ENCODE data around the gene MUC5B.

DNA sequence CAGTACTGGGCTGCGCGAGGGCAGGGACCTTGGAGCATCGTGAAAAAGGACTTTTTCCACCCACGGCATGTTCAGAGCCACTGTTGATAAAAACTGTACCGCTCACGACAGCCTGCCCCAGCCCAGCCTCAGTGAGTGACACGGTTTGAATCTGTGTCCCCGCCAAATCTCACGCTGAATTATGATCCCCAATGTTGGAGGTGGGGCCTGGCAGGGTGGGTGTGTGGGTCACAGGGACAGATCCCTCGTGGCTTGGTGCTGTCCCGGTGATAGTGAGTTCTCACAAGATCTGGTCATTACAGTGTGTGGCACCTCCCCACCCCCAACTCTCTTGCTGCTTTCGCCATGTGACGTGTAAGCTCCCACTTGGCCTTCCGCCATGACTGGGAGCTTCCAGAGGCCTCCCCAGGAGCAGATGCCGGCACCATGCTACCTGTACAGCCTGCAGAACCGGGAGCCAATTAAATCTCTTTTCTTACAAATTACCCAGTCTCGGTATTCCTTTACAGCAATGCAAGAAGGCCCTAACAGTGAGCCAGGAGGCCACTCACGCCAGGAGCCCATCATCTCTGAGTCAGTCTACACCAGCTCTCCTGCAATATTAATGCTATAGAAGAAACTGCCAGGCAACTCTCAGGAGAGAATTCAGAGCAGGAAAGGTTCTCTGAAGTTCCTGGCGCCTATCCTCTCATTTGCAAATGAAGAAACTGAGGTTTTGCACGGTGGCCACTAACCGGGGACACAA is 85.3 kb downstream of the MUC5B start:
- TF ChIP-seq, protein P1, sequence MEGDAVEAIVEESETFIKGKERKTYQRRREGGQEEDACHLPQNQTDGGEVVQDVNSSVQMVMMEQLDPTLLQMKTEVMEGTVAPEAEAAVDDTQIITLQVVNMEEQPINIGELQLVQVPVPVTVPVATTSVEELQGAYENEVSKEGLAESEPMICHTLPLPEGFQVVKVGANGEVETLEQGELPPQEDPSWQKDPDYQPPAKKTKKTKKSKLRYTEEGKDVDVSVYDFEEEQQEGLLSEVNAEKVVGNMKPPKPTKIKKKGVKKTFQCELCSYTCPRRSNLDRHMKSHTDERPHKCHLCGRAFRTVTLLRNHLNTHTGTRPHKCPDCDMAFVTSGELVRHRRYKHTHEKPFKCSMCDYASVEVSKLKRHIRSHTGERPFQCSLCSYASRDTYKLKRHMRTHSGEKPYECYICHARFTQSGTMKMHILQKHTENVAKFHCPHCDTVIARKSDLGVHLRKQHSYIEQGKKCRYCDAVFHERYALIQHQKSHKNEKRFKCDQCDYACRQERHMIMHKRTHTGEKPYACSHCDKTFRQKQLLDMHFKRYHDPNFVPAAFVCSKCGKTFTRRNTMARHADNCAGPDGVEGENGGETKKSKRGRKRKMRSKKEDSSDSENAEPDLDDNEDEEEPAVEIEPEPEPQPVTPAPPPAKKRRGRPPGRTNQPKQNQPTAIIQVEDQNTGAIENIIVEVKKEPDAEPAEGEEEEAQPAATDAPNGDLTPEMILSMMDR (IDR thresholded peaks at IDR 0.05) = no peak
- no peak for TF ChIP-seq POLR2A (IDR thresholded peaks at IDR 0.05)
